Keratinocyte (primary cell): ENCODE data around the gene EPB41L4B. TPM values are rescaled to one million over a fixed set of nuclear protein-coding genes. Genes with fewer than 3 reads are reported as not detected.
A peak's percentile ranks its signal among the peaks of the same experiment; 100 is the strongest.
"Not testable (repeated sequence)": the region's sequence is repeated elsewhere in the genome, so short reads cannot be mapped to it uniquely, and the experiment has no call there.

Experiments
- DNase-seq: peaks from one replicate; pipeline ENCODE4 v3.0.0-alpha.2; 2011; ENCODE audit warnings: low read depth, missing footprints, low spot score
- FAIRE-seq: peaks from 2 replicates; lab custom pipeline; 2011; peaks lifted over from hg19 to GRCh38; lab: Jason Lieb, UNC
- H2AFZ ChIP-seq: 2 replicates; pipeline ENCODE4 v1.6.0; 2012; ENCODE audit warnings: low read length, control low read depth, inconsistent platforms; ENCODE audit not compliant: control insufficient read depth
- H3K27ac ChIP-seq: 2 replicates; pipeline ENCODE4 v1.5.1; 2011; ENCODE audit warnings: low read length; ENCODE audit not compliant: control insufficient read depth, insufficient read depth
- H3K27me3 ChIP-seq: 3 replicates; pipeline ENCODE4 v1.6.0; 2011; ENCODE audit warnings: low read length; ENCODE audit not compliant: control insufficient read depth, insufficient read depth; ENCODE audit errors: extremely low read depth
- H3K36me3 ChIP-seq, 2 experiments: 2 replicates in 1 of 2; 3 replicates in 1 of 2; pipeline ENCODE4 v1.5.1; 2011; ENCODE audit warnings: low read length in 2 of 2, mild to moderate bottlenecking in 1 of 2; ENCODE audit not compliant: control insufficient read depth in 2 of 2, insufficient read depth in 2 of 2; ENCODE audit errors: extremely low read depth in 1 of 2
- H3K4me1 ChIP-seq: 3 replicates; pipeline ENCODE4 v1.5.1; 2011; ENCODE audit warnings: low read length; ENCODE audit not compliant: control insufficient read depth, insufficient read depth; ENCODE audit errors: extremely low read depth
- H3K4me2 ChIP-seq: 3 replicates; pipeline ENCODE4 v1.6.0; 2011; ENCODE audit warnings: low read depth, low read length; ENCODE audit not compliant: control insufficient read depth, insufficient read depth; ENCODE audit errors: extremely low read depth
- H3K4me3 ChIP-seq, 3 experiments: fragments of 200-600 bp in 1 of 3; sonication (generic) in 1 of 3; 2 replicates in 2 of 3; 3 replicates in 1 of 3; pipeline ENCODE4 v1.5.1; 2011 to 2016; ENCODE audit warnings: low read length in 3 of 3, mild to moderate bottlenecking in 3 of 3, control low read depth in 2 of 3, inconsistent platforms in 1 of 3, low read depth in 1 of 3, mixed read lengths in 1 of 3, mixed run types in 1 of 3, moderate library complexity in 1 of 3; ENCODE audit not compliant: control insufficient read depth in 2 of 3, insufficient read depth in 2 of 3; ENCODE audit errors: extremely low read depth in 1 of 3
- H3K79me2 ChIP-seq: 2 replicates; pipeline ENCODE4 v1.6.0; 2012; ENCODE audit warnings: low read length; ENCODE audit not compliant: control insufficient read depth, insufficient read depth
- H3K9ac ChIP-seq: 3 replicates; pipeline ENCODE4 v1.6.0; 2011; ENCODE audit warnings: low read length; ENCODE audit not compliant: control insufficient read depth, insufficient read depth; ENCODE audit errors: extremely low read depth
- H3K9me1 ChIP-seq: 3 replicates; pipeline ENCODE4 v1.6.0; 2011; ENCODE audit warnings: low read length; ENCODE audit not compliant: control insufficient read depth, insufficient read depth; ENCODE audit errors: extremely low read depth
- H3K9me3 ChIP-seq: 2 replicates; pipeline ENCODE4 v1.5.1; 2012; ENCODE audit warnings: low read depth, low read length; ENCODE audit not compliant: control insufficient read depth
- H4K20me1 ChIP-seq: 3 replicates; pipeline ENCODE4 v1.6.0; 2011; ENCODE audit warnings: low read length; ENCODE audit not compliant: control insufficient read depth, insufficient read depth; ENCODE audit errors: extremely low read depth
- EZH2 ChIP-seq: IDR thresholded peaks from one replicate; pipeline ENCODE4 v1.6.1; 2012; ENCODE audit warnings: inconsistent platforms, mild to moderate bottlenecking, low read length, moderate library complexity
- dilution Hi-C: fragments of 300-500 bp; cut with MboI; formaldehyde crosslinking; loops from one replicate; pipeline ENCODE4 v1.7.0; 2020; ENCODE audit warnings: low sequenced_read_pairs; ENCODE audit not compliant: extremely low pct_ligation_motif_present
- polyA plus RNA-seq, 5 experiments: library from polyadenylated mRNA; depleted of rRNA in 3 of 5; stranded (reverse) in 3 of 5; stranded (forward) in 1 of 5; unstranded in 1 of 5; fragments of >200 nt; gene quantifications; 1 replicate in 1 of 5; 2 replicates in 3 of 5; 3 replicates in 1 of 5; pipeline versions ENCODE4 v1.2.1 to v1.2.3, GENCODE V29; 2011 to 2012; ENCODE audit warnings: missing spikeins in 2 of 5, low read depth in 1 of 5, low replicate concordance in 1 of 5
- TF ChIP-seq, protein P1 (sequence below), 3 experiments: IDR thresholded peaks in 1 of 3; conservative IDR thresholded peaks in 1 of 3; optimal IDR thresholded peaks in 1 of 3; 2 replicates in 2 of 3; 3 replicates in 1 of 3; pipeline versions ENCODE3 to v1.5.1; 2011; ENCODE audit warnings: low read length in 3 of 3, mild to moderate bottlenecking in 3 of 3, moderate library complexity in 2 of 3, control low read depth in 1 of 3, inconsistent platforms in 1 of 3; ENCODE audit not compliant: insufficient read depth in 2 of 3; ENCODE audit errors: extremely low read depth in 1 of 3

EPB41L4B gene
- polyA plus RNA-seq, 1 donor (not counting 4 experiments of a cell fraction or from before 2014, with no cell fraction given): 13.7 TPM

DNA sequence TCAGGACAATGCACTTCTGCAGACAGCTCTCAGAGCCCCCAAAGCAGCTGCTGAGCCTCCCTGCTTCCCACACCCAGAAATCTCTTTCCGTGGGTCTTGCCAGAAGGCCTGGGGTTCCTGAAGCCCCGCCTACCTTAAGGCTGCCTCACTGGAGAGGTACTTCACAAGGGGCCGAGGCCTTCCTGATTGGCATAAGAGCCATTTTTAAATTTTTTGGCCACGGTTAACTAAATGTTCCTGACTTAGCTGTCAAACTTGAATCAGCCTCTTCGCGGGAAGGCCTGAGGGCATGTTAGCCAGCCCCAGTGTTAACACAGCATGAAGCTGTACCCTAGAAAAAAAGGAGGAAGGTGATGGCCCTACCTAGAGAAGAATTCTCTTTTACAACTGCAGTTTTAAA is 20.7 kb upstream of the EPB41L4B start:
- TF ChIP-seq, protein P1, sequence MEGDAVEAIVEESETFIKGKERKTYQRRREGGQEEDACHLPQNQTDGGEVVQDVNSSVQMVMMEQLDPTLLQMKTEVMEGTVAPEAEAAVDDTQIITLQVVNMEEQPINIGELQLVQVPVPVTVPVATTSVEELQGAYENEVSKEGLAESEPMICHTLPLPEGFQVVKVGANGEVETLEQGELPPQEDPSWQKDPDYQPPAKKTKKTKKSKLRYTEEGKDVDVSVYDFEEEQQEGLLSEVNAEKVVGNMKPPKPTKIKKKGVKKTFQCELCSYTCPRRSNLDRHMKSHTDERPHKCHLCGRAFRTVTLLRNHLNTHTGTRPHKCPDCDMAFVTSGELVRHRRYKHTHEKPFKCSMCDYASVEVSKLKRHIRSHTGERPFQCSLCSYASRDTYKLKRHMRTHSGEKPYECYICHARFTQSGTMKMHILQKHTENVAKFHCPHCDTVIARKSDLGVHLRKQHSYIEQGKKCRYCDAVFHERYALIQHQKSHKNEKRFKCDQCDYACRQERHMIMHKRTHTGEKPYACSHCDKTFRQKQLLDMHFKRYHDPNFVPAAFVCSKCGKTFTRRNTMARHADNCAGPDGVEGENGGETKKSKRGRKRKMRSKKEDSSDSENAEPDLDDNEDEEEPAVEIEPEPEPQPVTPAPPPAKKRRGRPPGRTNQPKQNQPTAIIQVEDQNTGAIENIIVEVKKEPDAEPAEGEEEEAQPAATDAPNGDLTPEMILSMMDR (optimal IDR thresholded peaks at IDR 0.05 in 1 of 3, IDR thresholded peaks at IDR 0.05 in 1 of 3, conservative IDR thresholded peaks at IDR 0.05 in 1 of 3; ENCODE audit: extremely low read depth in 1 of 3, insufficient read depth in 2 of 3, low read length in 3 of 3): no peak
- TF ChIP-seq EZH2: no peak
- no peaks in the 10 kb centered on the region for H3K9me3 ChIP-seq
- H3K4me1 ChIP-seq: peaks cover 24% of the 10 kb centered on the region
- H4K20me1 ChIP-seq: no peaks in the 10 kb centered on the region
- no peak overlapping the region for H2AFZ ChIP-seq
- H3K27ac ChIP-seq: no peak overlapping the region
- H3K9ac ChIP-seq: no peak overlapping the region
- no peaks in the 10 kb centered on the region for H3K9me1 ChIP-seq
- H3K36me3 ChIP-seq: no peaks in the 10 kb centered on the region
- peak; percentile 5 for FAIRE-seq
- DNase-seq: peak; percentile 35
- no peaks in the 10 kb centered on the region for H3K79me2 ChIP-seq
- dilution Hi-C loops: no loop called here
- no peak overlapping the region for H3K4me3 ChIP-seq
- H3K27me3 ChIP-seq: no peaks in the 10 kb centered on the region
- H3K4me2 ChIP-seq: no peak overlapping the region

DNA sequence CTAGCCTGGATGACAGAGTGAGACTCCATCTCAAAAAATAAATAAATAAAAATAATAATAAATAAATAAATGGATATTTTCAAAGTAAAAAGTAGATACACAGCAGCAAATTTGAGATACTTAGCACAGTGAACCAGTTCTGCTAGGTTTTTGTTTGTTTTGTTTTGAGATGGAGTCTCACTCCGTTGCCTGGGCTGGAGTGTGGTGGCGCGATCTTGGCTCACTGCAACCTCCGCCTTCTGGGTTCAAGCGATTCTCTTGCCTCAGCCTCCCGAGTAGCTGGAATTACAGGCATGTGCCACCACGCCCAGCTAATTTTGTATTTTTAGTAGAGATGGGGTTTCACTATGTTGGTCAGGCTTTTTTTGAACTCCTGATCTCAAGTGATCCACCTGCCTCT is 20.1 kb upstream of the EPB41L4B start:
- H3K9me1 ChIP-seq, H3K4me2 ChIP-seq, H3K27ac ChIP-seq, dilution Hi-C loops, H3K9ac ChIP-seq, H4K20me1 ChIP-seq, H3K9me3 ChIP-seq, FAIRE-seq, DNase-seq, H3K36me3 ChIP-seq, H2AFZ ChIP-seq, H3K4me3 ChIP-seq, H3K27me3 ChIP-seq, H3K79me2 ChIP-seq: not testable (repeated sequence)
- peaks cover 24% of the 10 kb centered on the region for H3K4me1 ChIP-seq

DNA sequence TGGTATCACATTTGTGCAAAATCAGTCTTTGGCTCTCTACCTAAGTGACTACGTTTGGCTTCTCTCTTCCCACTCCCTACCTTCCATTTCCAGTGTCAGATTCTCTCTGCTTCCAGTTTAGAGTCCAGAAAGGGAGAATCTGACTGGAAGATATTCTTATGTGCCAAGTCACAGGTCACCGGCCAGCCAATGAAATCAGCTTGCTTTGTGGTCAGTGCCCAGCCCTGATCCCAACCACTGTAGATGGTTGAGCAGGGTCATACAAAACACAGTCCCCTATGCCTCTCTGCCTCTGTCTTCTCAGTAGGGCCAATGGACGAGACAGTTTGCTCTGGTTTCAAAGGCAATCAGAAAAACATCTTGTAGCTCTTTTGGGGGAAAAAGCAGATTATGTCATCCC is 15.6 kb upstream of the EPB41L4B start:
- no peaks in the 10 kb centered on the region for H3K27me3 ChIP-seq
- H3K4me1 ChIP-seq: peaks cover 7% of the 10 kb centered on the region
- H3K9me1 ChIP-seq: no peaks in the 10 kb centered on the region
- H3K9ac ChIP-seq: no peak overlapping the region
- H4K20me1 ChIP-seq: no peaks in the 10 kb centered on the region
- no peak overlapping the region for H2AFZ ChIP-seq
- DNase-seq (no peak), FAIRE-seq (no peak)
- no peaks in the 10 kb centered on the region for H3K9me3 ChIP-seq
- H3K4me3 ChIP-seq: no peak overlapping the region
- H3K27ac ChIP-seq: no peak overlapping the region
- dilution Hi-C loops: no loop called here
- no peaks in the 10 kb centered on the region for H3K36me3 ChIP-seq
- no peaks in the 10 kb centered on the region for H3K79me2 ChIP-seq
- H3K4me2 ChIP-seq: no peak overlapping the region
- TF ChIP-seq, protein P1 (optimal IDR thresholded peaks at IDR 0.05 in 1 of 3, IDR thresholded peaks at IDR 0.05 in 1 of 3, conservative IDR thresholded peaks at IDR 0.05 in 1 of 3; ENCODE audit: extremely low read depth in 1 of 3, insufficient read depth in 2 of 3, low read length in 3 of 3): no peak
- no peak for TF ChIP-seq EZH2
